Measurements from ENCODE around the gene TIE1.

GRCh38 chr1:43267291-43267805, 33.4 kb upstream of the TIE1 start:
- TF ChIP-seq CTCF (IDR thresholded peaks at IDR 0.05 in 4 of 5, conservative IDR thresholded peaks at IDR 0.05 in 1 of 5) (no peak), POLR2A (IDR thresholded peaks at IDR 0.05) (no peak)
